GM19438 (cell line): ENCODE results near the gene STK39.
"Not testable (repeated sequence)": the region's sequence is repeated elsewhere in the genome, so short reads cannot be mapped to it uniquely, and the experiment has no call there.

Experiments
- ATAC-seq: cut with Tn5 transposase; IDR thresholded peaks from one replicate; pipeline ENCODE4 v1.9.1; 2021; ENCODE audit warnings: low read depth; ENCODE audit not compliant: unreplicated experiment

Gene STK39

DNA sequence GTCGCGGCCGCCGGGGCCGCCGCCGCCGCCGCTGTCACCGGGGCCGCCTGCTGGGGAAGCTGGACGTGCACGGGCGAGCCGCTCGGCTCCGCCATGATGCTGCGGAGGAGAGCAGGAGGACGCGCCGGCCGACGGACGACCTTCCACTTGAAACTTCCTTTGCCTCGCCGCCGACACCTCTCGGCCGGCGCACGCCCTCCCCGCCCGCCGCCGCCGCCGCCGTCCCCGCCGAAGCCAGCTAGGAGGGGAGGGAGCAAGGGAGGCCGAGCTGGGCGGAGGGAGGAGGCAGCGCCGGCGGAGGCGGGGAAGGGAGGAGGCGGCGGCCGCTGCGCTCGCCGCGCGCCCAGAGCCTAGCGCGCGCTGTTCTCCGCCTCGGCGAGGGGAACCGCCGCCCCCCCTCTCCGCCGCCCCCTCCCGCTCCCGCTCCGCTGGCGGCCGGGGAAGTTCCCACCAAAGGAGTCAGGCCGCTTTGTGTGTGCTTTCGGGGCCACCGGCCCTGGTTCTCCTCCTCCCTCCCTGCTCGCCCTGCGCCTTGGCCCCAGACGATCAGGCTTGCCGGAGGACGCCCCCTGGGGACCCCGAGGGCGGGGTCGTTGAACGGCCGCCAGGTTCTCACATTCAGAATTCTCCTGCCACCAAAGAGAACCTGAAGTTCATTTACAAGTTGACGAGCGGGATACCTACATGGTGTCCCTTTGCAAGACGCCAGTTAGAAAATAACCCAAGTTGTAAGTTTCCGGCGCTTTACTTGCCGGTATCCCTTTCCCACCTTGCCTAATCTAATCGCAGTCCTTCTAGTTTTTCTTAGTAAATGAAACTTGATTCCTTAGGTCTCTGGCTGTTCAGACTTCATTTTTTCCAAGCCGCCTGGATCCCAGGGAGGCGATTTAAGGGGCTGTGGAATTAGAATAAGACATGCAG, at the start of gene STK39:
TSS of gene STK39 (minus strand) at position 255 of the 921 bp plus-strand sequence. CDS start at position 95, 160 bp downstream.
- peak; percentile 75 for ATAC-seq

DNA sequence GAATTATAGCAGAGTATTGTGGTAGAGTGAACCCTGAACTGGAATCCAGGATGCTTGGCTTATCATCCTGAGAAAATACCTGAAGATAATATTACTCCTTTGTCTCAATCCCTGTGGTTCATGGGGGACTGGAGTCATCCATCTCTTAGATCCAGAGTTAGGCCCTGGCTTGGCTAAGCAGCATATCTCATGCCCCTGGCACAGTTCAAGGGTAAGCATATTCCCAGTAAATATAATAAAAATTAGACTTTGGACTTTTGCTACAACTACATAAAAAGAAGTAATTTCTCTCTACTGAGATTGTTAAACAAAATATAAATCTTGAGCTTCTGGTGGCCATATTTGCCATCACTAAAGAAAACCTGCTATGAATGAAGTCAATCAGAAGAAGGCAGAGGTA, 47.7 kb upstream of the STK39 start:
- ATAC-seq = no peak

DNA sequence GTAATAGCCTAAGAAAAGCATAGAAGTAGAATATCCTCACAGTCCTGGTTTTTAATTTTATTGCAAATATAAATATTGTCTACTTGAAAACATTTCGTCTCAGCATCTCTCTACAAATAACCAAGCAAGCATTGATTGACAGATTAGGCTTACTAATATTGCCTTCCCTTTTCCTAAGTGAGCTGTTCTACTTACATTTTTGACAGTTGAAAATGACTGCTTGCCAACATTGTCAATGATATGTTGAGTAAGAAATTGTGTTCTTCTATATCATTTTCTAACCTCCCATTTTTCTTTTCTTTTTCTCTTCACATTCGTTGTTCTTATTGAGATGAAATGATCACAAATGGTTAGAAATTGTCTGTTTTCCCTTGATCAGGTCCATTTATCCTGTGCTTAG, 47.0 kb upstream of the STK39 start:
- no peak for ATAC-seq

DNA sequence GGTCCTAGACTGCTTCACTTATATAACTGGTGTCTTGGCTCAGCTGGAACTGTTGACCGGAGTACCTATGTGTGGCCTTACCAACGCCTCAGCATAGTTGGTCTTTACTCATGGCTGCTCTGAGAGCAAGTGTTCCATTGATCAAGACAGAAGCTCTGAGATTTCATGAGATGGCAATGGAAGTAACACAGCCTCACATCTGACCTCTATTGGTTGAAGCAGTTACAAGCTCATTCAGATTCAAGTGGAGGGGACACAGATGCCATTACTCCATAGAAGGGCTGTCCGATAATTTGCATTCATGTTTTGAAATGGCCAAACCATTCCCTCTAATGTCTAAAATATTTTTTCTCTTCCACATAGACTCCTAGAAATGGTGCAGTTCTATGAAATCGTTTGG, 46.4 kb upstream of the STK39 start:
- ATAC-seq = no peak

DNA sequence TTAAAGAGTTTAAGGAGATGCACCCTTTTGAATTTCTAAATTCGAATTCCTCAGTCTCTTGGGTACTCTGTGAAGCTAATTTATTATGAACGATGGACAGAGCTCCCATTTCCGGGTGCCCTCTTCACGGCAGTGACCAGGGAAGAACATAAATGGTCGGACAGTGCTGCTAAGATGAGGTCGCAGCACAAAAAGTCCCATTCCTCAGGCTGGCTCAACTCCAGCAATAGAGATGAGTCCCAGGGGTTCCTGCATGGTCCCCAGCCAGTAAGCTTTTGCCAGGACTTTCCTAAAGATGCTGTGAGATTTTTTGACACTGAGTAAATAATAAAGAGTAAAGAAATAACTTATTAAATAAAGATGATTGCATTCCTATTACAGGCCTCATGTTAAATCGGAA, 43.0 kb upstream of the STK39 start:
- no peak for ATAC-seq

DNA sequence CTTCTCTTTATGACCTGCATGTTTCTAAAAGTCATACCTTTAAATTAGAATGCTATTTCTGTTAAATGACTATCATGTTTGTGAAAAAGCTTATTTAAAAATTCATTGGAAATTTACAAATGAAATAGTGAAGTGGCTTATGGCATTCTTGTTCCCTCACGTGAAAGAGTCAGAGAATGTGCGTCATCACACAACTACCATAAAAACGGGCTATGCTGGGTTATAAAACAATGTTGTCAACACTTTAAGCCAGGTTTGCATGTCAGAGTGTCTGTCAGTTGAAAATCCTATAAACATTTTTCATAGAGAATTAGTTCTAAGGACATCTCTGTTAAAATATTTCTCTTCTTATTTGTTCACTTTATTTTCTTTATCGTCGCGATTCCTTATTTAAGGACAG, 42.5 kb upstream of the STK39 start:
- ATAC-seq = no peak

DNA sequence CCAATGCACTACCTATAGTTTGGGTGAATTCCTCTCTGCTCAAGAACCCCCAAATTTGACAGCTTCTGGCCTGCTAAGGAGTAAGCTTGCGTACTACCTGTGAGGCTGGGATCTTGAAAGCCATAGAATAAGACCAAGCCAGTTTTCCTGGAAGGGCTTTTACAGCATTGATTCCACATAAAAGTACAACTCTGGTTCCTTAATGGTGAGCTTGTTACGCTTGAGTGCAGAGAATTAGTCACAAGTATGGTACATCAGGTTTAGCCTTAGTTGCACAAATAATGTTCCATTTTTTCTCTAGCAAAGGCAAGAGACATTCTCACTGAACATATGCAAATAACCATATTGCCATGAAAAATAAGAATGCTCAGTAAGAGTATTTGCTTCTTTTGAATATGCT, 39.1 kb upstream of the STK39 start:
- ATAC-seq = no peak

DNA sequence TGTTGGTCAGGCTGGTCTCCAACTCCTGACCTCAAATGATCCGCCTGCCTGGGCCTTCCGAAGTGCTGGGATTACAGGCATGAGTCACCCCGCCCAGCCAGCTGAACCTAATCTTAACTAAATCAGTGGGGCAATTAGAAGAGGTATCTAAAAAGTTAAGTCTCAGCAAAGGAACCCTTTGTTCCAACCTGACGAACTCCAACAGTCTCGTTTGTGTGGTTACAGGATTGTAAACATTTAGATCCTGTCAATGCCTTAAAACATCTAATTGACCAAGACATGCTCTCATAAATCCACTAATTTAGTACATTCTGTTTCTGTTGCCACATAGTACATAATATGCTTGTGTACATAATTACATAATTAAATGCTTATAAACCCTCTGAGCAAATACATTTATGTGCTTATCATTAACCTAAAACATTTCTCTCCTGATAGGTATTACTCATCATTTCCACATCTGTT, 31.1 kb upstream of the STK39 start:
- no peak for ATAC-seq

DNA sequence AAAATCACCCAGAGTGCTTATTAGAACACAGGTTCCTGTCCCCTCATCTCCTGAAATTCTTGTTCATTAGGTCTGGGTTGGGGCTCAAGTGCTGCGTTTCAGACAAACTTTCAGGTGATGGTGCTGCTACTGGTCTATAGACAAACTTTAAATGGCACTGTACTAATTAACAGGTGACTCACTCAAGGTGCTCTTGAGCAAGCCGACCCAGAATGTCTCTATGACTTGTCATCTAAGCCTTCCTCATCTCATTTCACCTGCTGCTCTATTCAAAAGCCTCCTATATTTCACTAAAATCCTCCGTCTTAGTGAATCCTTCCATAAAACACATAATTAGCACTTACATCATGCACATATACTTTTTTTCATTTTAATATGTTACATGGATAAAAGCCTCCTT, 29.9 kb upstream of the STK39 start:
- no peak for ATAC-seq

DNA sequence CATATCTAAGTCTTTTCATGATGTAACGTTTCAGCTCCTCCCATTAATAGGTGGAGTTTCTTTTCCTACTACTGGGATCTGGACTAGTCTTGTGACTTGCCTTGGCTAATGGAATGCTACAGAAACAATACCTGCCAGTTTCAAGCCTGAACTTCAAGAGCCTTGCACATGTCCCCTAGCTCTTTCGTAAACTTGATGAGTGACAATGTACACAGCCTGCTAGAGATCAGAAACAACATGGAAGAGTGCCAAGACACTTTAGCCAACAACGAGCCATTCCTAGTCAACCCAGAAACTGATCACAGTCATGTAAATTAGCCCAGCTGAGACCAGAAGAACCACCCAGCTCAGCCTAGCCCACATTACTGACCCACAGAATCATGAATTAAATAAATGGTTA, 24.8 kb upstream of the STK39 start:
- no peak for ATAC-seq

DNA sequence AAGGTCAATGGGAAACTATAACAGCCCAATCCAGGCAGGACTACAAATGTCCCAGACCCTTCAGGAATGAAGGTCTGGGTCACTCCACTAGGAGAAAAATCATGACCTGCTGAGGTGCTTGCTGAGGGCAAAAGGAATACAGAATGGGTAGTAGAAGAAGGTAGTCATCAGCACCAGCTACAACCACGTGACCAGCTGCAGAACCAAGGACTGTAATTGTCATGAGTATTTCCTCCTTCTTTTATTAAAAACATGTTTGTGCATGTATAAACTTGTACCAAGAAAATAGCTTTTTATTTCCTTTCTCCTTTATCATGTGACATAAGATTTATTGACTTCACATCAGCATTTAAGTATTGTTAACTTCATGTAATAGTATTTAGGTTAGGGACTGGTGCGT, 15.5 kb upstream of the STK39 start:
- not testable (repeated sequence) for ATAC-seq

DNA sequence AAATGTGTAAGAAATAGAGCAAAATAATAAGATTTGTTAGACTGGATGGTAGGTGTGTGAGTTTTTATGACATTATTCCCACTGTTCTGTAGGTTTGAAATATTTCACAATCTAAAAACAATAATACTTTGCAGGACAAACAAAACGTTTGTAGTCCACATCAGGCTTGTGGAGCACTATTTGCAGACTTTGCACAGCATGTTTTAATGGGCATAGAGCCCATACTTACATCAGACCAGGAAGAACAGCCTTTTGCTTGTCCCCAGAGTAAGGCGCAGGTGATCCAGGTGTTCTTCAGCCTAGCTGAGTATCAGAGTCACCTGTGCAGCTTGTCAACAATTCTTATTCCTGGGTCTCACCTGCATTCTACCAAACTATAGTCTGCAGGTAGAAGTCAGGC, 9.1 kb upstream of the STK39 start:
- no peak for ATAC-seq

DNA sequence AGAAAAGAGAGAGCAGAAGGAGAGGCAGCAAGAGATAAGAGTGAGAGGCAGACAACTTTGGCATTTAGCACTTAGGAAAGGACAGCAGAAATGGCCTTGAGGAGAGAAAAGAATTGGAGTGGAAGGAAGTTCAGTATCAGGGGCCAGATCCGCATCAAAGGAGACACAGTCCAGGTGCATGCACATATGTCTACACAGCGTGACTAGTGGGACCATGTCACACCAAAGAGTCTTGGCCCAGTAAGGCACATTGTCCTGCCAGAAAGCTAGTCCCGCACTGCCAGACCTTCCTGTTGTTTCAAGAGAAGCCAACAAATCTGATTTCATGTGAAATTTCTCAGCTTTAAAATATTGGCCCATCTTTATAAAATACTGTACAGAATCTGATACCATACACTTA, 8.5 kb upstream of the STK39 start:
- no peak for ATAC-seq

DNA sequence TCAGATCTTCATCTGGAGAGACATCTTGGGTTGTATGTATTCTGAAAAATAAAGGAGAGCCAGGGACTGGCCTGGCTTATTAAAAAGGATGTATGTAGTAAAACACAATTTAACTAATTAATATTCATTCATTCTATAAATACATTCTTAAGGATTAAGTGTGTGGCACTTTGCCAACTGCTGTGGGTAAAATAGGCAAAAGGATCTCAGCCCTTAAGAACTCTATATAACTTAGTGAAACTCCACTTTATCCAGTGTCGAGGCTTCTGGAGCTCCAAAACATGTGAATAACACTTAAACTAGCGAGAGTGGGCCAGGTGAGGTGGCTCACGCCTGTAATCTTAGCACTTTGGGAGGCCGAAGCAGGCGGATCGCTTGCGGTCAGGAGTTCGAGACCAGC, 7.7 kb upstream of the STK39 start:
- no peak for ATAC-seq

DNA sequence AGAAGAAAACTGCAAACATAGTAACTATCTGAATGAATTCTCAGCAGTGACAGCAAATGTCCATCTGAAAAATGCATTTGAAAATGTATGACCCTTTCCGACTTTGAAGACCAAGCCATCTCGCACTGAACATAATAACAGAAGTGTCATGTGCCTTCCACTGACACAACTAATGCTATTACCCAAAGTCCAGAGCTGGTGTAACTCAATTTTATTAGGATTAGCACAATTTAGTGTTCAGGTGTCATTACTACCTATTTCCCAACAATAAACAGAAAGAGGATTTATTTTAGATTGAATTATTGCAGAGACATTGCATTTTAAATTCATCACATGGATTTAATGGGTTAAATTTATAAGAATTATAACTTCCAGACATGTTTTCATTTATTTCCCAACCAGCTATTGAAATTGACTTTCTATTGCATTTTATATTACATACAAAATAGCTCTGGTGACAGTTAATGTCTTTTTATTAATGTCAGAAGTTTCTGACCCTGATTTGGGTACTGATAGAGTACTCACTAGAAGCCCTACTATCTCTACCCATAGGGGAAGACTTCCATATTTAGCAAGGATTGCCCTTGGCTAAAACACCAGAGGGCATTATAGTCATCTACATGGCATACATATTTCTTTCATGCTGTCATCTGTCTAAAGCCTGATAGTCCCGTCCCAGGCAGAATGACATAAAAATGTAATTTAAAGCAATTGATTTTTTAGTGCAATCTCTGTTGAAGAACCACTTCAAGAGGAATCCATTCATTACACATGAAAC, 7.0 kb upstream of the STK39 start:
- no peak for ATAC-seq

DNA sequence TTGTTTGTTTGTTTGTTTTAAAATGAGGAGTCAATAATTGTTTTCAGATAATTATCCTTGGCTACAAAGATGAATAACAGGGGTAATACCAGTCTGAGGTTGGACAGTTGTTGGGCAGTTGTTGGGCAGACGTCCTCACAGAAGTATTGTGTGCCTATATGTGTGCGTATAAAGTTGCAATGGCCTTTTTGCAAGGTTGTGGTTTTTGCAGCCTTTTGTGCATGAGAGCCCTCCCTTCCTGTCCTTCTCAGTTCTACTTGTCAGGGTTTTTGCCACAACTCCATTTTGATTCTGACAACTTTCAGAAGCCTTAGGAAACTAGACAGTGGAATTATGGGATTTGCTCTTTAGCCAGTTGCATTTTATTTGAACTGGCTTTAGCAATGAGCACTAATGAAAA, 6.0 kb upstream of the STK39 start:
- no peak for ATAC-seq

DNA sequence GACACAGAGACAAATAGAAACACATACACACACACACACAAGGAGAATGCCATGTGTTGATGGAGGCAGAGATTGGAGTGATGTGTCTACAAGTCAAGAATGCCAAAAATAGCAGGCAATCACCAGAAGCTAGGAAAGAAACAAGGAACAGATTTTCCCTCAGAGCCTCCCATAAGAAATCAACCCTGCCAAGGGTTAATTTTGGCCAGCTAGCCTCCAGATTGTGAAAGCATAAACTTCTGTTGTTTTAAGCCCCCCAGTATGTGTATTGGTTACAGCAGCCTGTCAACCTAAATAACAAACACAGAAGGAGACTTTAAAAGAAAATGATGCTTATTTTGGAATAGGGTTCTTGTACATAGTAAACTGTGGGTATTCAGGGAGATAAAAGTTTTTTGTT, 5.6 kb upstream of the STK39 start:
- ATAC-seq = no peak

DNA sequence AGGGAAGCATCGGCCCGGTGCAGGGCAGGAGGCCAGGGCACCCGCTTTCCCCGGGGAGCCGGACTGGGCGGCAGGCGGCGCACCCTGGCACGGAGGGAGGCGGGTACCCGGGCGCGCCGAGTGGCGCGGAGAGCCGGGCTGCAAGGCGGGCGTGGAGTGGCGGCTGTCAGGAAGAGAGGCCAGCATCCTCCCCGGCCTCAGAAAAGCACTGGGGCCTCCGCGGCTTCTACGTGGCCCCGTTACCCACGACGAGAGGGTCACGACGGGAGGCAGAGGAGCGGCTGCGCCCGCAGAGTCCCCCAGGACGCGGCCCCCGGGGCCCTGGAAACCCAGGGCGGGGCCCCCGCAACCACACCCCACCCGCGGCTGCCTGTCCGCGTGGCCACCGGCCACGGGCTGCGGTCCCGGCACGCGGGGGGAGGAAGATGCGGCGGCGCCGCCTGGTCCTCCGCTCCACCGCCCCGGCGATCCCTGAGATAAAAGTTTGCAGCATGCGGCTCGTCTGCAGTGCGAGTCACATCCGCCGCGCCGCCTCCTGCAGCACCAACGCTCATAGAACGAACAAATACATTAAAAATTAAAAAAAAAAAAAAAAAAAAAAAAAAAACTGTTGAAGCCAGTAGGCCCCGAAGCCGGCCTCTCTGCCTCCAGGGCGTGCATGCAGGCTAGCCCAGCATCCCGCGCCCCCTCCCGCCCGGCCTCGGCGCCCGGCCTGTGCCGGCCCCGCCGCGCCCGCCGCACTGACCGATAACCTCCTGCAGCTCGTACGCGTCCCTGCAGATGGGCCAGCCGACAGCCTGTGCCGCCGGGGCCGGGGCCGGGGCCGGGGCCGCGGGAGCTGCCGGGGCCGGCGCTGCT, 683 bp downstream of the STK39 start:
- ATAC-seq = peak; percentile 52

DNA sequence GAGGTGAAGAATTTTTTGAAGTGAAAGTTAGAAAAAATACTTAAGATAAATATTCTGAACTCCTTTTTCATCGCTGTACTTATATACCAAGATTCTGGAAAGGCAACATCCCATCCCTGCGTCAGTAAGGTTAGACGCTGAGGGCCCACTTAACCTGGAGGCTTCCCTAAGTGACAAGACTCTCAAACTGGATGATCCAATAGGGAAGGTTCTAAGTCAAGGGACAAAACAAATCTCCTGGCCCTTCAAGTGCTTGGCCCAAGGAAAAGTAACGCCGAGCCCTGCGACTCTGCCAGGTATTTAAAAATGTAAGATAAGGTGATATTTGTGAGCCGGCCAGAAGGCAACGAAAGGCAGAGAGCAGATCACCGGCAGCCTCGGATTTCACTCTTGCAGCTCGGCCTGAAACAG, 1.3 kb downstream of the STK39 start:
- ATAC-seq = no peak

DNA sequence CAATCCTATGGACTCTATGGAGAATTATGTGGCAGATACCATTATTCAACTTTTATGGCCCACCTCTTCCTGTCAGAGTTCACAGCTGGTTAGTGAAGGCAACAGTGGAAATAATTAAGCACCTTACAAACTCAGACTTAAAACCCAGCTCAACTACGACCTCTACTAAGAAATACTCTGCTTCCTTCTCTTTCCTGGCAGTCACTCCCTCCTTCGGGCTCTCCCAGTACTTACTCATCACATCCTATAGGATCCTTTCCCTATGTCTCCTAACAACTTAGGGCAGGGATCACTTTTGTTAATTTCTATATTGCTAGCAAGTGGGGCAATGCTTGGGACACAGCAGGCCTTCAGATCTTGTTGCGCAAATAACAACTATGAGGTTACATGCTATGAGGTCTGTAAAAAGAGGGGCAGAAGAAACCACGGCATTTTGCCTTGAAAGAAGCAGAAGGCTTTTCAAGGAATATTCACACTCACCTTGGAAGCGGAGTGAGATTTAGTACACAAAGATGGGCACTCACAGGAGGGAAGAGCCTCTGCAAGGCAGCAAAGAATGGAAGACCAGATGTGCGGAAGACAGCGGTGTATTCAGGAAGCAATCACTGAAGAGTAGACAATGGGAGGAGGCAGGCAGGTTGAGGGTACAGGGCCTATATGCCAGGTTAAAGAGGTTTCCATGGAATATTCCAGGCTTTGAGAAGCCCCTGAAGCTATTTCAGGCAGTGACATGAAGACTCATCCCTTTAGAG, 2.1 kb downstream of the STK39 start:
- ATAC-seq = no peak
